ENCODE measurements around the gene MARCHF11. TPM values are rescaled to one million over a fixed set of nuclear protein-coding genes. Genes with fewer than 3 reads are reported as not detected.

Gene MARCHF11
- total RNA-seq = 1.3 TPM

DNA sequence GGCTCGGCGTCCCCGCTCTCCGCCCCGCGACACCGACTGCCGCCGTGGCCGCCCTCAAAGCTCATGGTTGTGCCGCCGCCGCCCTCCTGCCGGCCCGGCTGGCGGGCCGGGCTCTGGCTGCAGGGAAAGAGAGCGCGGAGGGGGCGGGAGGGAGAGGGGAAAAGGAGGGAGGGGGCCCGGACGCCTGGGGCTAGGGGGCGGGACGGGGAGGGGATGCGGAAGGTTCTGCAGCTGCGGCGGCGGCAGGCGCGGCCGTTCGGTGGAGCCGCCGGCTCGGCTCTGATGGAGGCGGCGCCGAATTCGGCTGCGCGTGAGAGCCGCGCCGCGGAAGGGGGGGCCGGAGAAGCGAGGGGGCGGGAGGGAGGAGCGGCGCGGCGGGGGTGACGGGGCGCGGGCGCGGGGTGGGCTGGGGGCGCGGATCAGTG lies at the start of gene MARCHF11:
Gene MARCHF11 (minus strand): TSS at position 281 of the 425 bp plus-strand sequence. CDS start 216 bp downstream, at position 65.

Small RNA genes within 50 kb of the gene (small RNA-seq; reads per million reads assigned to genes)
- gene RNA5SP178 (ENCODE audit: low replicate concordance) = not detected

Measured in parietal lobe (tissue), 2 donors.